GM13976 (cell line): Measurements from ENCODE around the gene AFF2.

Experiments used
- DNase-seq: peaks from one replicate; pipeline ENCODE4 v3.0.0; 2012; ENCODE audit warnings: low spot score
- CTCF ChIP-seq: IDR thresholded peaks from 2 replicates; pipeline ENCODE4 v1.5.1; 2012; ENCODE audit warnings: borderline replicate concordance, mild to moderate bottlenecking; ENCODE audit not compliant: insufficient read depth; ENCODE audit errors: extremely low read depth, missing control alignments, control extremely low read depth
- in situ Hi-C: fragments of 300-500 bp; cut with MboI; formaldehyde crosslinking; loops from one replicate; pipeline ENCODE4 v1.12.0; 2022; ENCODE audit warnings: low sequenced_read_pairs, mixed read lengths, inconsistent platforms; ENCODE audit not compliant: unreplicated experiment

Gene AFF2

GRCh38 chrX:148956352-148956751, 455.9 kb downstream of the AFF2 start:
- TF ChIP-seq CTCF = no peak
- in situ Hi-C loops = no loop called here
- no peak for DNase-seq

GRCh38 chrX:148958901-148959300, 458.5 kb downstream of the AFF2 start:
- in situ Hi-C loops = no loop called here
- DNase-seq = no peak
- TF ChIP-seq CTCF = no peak

GRCh38 chrX:148960060-148960459, 459.6 kb downstream of the AFF2 start:
- in situ Hi-C loops = no loop called here
- TF ChIP-seq CTCF = no peak
- DNase-seq = no peak

DNA sequence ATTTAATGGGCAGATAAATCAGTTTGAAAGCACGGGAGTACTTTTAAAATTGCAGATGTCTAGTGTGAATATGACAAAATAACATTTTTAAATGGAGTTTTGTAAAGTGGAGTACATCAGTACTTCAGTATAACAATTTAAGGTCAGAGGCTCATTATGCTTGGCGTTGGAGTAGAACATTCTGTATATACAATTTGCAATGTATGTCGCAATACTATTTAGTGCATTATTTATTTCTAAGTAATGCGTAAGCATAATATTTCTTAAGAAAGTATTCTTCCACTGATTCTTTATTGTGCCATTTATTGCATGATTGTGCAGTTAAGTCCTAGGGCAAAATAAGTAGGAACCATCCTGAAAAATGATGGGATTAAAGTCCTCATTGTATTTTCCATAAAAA, 461.6 kb downstream of the AFF2 start:
- DNase-seq = no peak
- no peak for TF ChIP-seq CTCF
- in situ Hi-C loops = no loop called here

DNA sequence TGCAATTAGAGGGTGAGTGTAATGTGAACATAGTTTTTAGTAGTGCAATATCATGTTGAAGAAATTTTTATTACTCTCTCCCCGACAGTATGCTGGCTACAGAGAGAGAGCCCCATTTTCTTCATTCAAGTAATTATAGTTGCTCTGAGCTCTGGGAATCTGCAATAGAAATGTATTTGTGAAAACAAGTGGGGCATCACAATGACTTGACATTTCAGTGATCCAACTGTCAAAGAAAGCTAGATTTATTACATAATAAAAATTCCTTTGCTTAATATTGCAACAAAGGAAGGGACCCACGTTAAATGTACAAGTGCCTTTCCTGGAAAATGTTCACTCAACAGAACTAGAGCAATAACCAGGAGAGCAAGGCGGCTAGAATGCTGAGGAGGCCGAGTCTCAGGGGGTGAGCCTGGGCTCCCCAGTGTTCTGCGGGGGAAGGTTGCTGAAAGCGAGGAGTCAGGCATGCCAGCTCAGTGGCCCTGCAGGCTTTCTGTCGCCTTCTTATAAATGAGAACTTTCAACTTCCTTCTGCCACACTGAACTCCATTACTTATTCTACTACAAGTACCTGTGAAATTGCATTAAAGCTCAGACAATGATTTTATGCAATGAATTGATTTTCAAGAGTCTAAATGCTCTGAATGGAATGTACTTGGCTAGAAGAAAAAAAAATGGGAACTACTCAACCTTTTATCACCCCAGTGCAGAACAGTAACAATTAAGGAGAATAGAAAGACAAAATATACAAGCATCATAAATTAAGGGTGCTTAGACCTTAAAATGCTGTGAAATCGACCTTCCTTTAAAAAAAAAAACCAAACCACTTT, 476.4 kb downstream of the AFF2 start:
- in situ Hi-C loops = no loop called here
- no peak for DNase-seq
- no peak for TF ChIP-seq CTCF

GRCh38 chrX:148979786-148980185, 479.4 kb downstream of the AFF2 start:
- in situ Hi-C loops = no loop called here
- no peak for TF ChIP-seq CTCF
- DNase-seq = no peak

DNA sequence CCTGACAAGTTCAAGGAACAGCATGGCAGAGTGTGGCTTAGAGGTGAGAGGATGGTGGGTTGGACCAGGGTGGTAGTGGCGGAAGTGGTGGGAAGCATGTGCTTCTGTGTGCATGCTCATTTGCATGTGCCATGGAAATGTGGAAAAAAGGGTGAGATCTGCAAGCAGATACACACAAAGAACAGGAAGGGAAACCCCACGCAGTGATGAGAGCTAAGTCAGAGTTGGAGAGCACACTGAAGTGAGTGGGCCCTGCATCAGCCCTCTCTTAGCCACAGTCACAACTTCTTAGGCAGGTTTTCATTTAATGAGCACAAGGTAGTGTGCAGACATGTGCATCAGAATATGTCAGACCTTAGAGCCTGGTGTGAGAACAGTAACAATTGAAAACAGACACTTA, 483.8 kb downstream of the AFF2 start:
- no peak for TF ChIP-seq CTCF
- in situ Hi-C loops = no loop called here
- no peak for DNase-seq
